Left lung (tissue), 10 donors: ENCODE data around the gene MAP3K4. TPM values are rescaled to one million over a fixed set of nuclear protein-coding genes. Genes with fewer than 3 reads are reported as not detected.

Source experiments
- ATAC-seq: fragments of 200-7000 bp; cut with Tn5 transposase; one replicate; pipeline ENCODE4 v1.9.1; 2020; ENCODE audit warnings: moderate library complexity
- DNase-seq, 4 donors: peaks; one replicate each; pipeline ENCODE4 v3.0.0-alpha.2; 2013 to 2020
- H3K27ac ChIP-seq, 2 donors: fragments of 200-600 bp; sonication (generic) in 1 of 2; one replicate each; pipeline versions ENCODE4 v1.5.0 to v1.8.0; 2020 to 2021
- H3K27me3 ChIP-seq, 2 donors: fragments of 200-600 bp; sonication (generic) in 1 of 2; one replicate each; pipeline versions ENCODE4 v1.5.0 to v1.8.0; 2020 to 2021
- H3K36me3 ChIP-seq, 2 donors: fragments of 200-600 bp; sonication (generic) in 1 of 2; one replicate each; pipeline versions ENCODE4 v1.5.0 to v1.8.0; 2020 to 2021
- H3K4me1 ChIP-seq, 2 donors: fragments of 200-600 bp; one replicate each; pipeline ENCODE4 v1.8.0; 2021
- H3K4me3 ChIP-seq, 2 donors: fragments of 200-600 bp; sonication (generic) in 1 of 2; one replicate each; pipeline versions ENCODE4 v1.5.0 to v1.8.0; 2020 to 2021; ENCODE audit warnings: mild to moderate bottlenecking in 1 of 2
- H3K9me3 ChIP-seq, 2 donors: fragments of 200-600 bp; sonication (generic) in 1 of 2; one replicate each; pipeline versions ENCODE4 v1.5.0 to v1.8.0; 2020 to 2021
- intact Hi-C, 2 donors: fragments of 100-400 bp; cut with DNase I; formaldehyde crosslinking; loops; one replicate each; pipeline versions ENCODE4 v1.11.2 to v1.14.2; 2022
- polyA plus RNA-seq, 6 donors: library from polyadenylated mRNA; unstranded; fragments of 120-200 nt; gene quantifications; one replicate each; pipeline ENCODE4 v1.2.1, GENCODE V29; 2013; ENCODE audit not compliant: insufficient read length in 6 of 6
- total RNA-seq, 2 donors: library from RNA; stranded (reverse); fragmentation: NEBNext Ultra II Directional; extraction: Animal tissue kit (Norgen Biotek cat#: 25700); gene quantifications; one replicate each; pipeline ENCODE4 v1.2.1, GENCODE V29; 2021
- TF ChIP-seq, protein P1 (sequence below), 2 donors: fragments of 200-600 bp; sonication (generic) in 1 of 2; IDR thresholded peaks; one replicate each; pipeline versions ENCODE4 v1.5.0 to v1.8.0; 2021; ENCODE audit warnings: antibody characterized with exemption in 2 of 2
- donor health status: DM: no; HTN: yes; CAD: no.
- donor health status: DM: no; HTN: no; CAD: no.

MAP3K4 gene
- total and polyA plus RNA-seq, 8 donors, result 35.6 to 51.8 (median 45.8) TPM

DNA sequence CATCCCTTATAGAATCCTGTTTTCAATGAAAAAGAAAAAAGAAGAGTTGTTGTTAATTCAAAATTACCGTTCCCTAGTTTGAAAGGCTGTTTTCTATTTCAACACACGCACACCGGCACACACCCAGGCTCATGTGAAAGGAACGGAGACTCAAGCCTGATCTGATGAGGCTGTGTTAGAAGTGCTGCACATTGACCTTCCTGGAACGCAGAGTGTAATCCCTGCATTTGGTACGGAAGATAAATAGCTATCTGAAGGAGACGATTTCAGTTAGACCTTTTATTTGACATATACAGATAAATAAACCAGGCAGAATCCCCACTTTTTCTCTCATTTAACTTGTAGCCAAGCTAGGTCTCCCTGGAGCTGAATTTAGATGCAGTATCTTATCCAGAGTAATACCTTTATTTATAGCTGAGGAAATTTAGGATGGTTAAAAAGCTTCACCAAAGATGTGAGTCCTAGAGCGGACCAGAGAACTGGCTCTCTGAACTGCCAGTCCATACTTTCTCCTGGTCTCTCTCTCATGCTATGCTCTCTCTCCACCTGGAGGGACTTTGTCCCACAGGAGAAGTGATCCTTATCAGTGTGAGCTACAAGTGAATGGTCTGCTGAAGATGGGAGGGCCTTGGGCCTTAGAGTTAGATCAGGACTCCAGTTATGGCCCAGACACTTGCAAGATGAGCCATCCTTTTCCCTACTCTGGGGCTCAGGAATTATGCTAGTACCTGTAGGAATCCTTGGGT is 30.6 kb downstream of the MAP3K4 start:
- no peaks in the 10 kb centered on the region for H3K4me1 ChIP-seq
- intact Hi-C loops, result no loop called here
- no peak for DNase-seq
- ATAC-seq, result no peak
- H3K27me3 ChIP-seq, result no peaks in the 10 kb centered on the region
- no peaks in the 10 kb centered on the region for H3K36me3 ChIP-seq
- TF ChIP-seq, protein P1, sequence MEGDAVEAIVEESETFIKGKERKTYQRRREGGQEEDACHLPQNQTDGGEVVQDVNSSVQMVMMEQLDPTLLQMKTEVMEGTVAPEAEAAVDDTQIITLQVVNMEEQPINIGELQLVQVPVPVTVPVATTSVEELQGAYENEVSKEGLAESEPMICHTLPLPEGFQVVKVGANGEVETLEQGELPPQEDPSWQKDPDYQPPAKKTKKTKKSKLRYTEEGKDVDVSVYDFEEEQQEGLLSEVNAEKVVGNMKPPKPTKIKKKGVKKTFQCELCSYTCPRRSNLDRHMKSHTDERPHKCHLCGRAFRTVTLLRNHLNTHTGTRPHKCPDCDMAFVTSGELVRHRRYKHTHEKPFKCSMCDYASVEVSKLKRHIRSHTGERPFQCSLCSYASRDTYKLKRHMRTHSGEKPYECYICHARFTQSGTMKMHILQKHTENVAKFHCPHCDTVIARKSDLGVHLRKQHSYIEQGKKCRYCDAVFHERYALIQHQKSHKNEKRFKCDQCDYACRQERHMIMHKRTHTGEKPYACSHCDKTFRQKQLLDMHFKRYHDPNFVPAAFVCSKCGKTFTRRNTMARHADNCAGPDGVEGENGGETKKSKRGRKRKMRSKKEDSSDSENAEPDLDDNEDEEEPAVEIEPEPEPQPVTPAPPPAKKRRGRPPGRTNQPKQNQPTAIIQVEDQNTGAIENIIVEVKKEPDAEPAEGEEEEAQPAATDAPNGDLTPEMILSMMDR (IDR thresholded peaks at IDR 0.05), result no peak
- H3K9me3 ChIP-seq, result no peaks in the 10 kb centered on the region
- no peak overlapping the region for H3K27ac ChIP-seq
- H3K4me3 ChIP-seq, result no peak overlapping the region

DNA sequence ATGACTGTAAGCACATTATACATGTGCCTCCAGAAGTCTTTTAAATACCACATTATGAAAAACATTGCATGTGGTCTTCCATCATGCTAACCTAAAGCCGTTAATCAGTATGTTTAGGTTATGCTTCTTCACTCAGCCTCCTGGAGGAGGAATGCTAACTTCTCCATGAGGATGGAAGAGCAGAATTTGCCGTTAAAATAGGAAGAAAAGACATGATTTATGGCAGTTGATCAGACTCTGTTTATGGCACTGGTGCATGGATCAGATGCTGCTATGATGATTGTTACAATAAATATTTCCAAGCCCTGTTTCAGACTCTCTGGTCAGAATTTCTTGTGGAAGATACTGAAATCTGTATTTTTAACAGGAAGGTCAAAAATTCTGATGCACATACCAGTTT is 31.7 kb downstream of the MAP3K4 start:
- TF ChIP-seq, protein P1 (IDR thresholded peaks at IDR 0.05), result no peak
- no peak overlapping the region for H3K27ac ChIP-seq
- no peak overlapping the region for H3K4me3 ChIP-seq
- H3K27me3 ChIP-seq, result no peaks in the 10 kb centered on the region
- H3K36me3 ChIP-seq, result no peaks in the 10 kb centered on the region
- no peaks in the 10 kb centered on the region for H3K9me3 ChIP-seq
- intact Hi-C loops, result no loop called here
- DNase-seq (no peak), ATAC-seq (no peak)
- H3K4me1 ChIP-seq, result no peaks in the 10 kb centered on the region

- no peak overlapping the region for H3K4me3 ChIP-seq
- DNase-seq (no peak), ATAC-seq (no peak)
- peaks cover 0 to 8% of the 10 kb centered on the region in 2 donors for H3K4me1 ChIP-seq
- TF ChIP-seq, protein P1 (IDR thresholded peaks at IDR 0.05), result no peak
- H3K36me3 ChIP-seq, result no peaks in the 10 kb centered on the region
- H3K27ac ChIP-seq, result no peak overlapping the region
- H3K9me3 ChIP-seq, result no peaks in the 10 kb centered on the region
- intact Hi-C loops, result no loop called here
- H3K27me3 ChIP-seq, result no peaks in the 10 kb centered on the region
Observed at GRCh38 chr6:161024364-161024920, 32.9 kb downstream of the MAP3K4 start.

- TF ChIP-seq, protein P1 (IDR thresholded peaks at IDR 0.05), result no peak
- no peak overlapping the region for H3K4me3 ChIP-seq
- H3K27me3 ChIP-seq, result no peaks in the 10 kb centered on the region
- ATAC-seq (no peak), DNase-seq (no peak)
- H3K27ac ChIP-seq, result no peak overlapping the region
- H3K9me3 ChIP-seq, result no peaks in the 10 kb centered on the region
- no peaks in the 10 kb centered on the region for H3K36me3 ChIP-seq
- intact Hi-C loops, result no loop called here
- peaks cover 0 to 18% of the 10 kb centered on the region in 2 donors for H3K4me1 ChIP-seq
Observed at GRCh38 chr6:161027385-161027784, 35.8 kb downstream of the MAP3K4 start.

GRCh38 chr6:161029195-161029809 is 37.7 kb downstream of the MAP3K4 start:
- TF ChIP-seq, protein P1 (IDR thresholded peaks at IDR 0.05), result no peak
- no peaks in the 10 kb centered on the region for H3K27me3 ChIP-seq
- no peak for DNase-seq
- peaks cover 0 to 18% of the 10 kb centered on the region in 2 donors for H3K4me1 ChIP-seq
- H3K4me3 ChIP-seq, result no peak overlapping the region
- no peaks in the 10 kb centered on the region for H3K36me3 ChIP-seq
- H3K9me3 ChIP-seq, result no peaks in the 10 kb centered on the region
- intact Hi-C loops, result no loop called here
- ATAC-seq, result peak; percentile 40
- peak overlapping the region in 1 of 2 donors; percentile 34 for H3K27ac ChIP-seq
